Kidney (tissue), 14 donors: ENCODE results near the gene PLXNA1. TPM values are rescaled to one million over a fixed set of nuclear protein-coding genes. Genes with fewer than 3 reads are reported as not detected.

ENCODE experiments used
- DNase-seq, 5 donors: peaks; one replicate each; pipeline ENCODE4 v3.0.0-alpha.2; 2013 to 2020
- FAIRE-seq: peaks from 2 replicates; lab custom pipeline; 2012; peaks lifted over from hg19 to GRCh38; lab: Jason Lieb, UNC
- H3K27ac ChIP-seq, 2 donors: one replicate each; pipeline ENCODE4 v1.7.0; 2013; ENCODE audit warnings: low read depth in 2 of 2, low read length in 2 of 2, inconsistent platforms in 1 of 2
- H3K27me3 ChIP-seq: one replicate; pipeline ENCODE4 v1.7.1; 2013; ENCODE audit warnings: low read length, inconsistent platforms; ENCODE audit not compliant: control insufficient read depth, insufficient read depth
- H3K36me3 ChIP-seq, 3 donors: one replicate each; pipeline versions ENCODE4 v1.7.0 to v1.7.1; 2013; ENCODE audit warnings: low read length in 3 of 3, control low read depth in 1 of 3, inconsistent platforms in 1 of 3; ENCODE audit not compliant: insufficient read depth in 3 of 3, control insufficient read depth in 2 of 3
- H3K4me1 ChIP-seq, 3 donors: one replicate each; pipeline versions ENCODE4 v1.7.0 to v1.7.1; 2013; ENCODE audit warnings: low read length in 3 of 3, inconsistent platforms in 1 of 3, low read depth in 1 of 3; ENCODE audit not compliant: control insufficient read depth in 2 of 3, insufficient read depth in 2 of 3
- H3K4me3 ChIP-seq, 3 donors: one replicate each; pipeline versions ENCODE4 v1.7.0 to v1.8.1; 2013; ENCODE audit warnings: low read length in 3 of 3, control low read depth in 1 of 3, inconsistent platforms in 1 of 3
- H3K9ac ChIP-seq, 3 donors: one replicate each; pipeline versions ENCODE4 v1.7.0 to v1.7.1; 2013; ENCODE audit warnings: low read length in 3 of 3, control low read depth in 1 of 3, inconsistent platforms in 1 of 3
- H3K9me3 ChIP-seq, 3 donors: one replicate each; pipeline versions ENCODE4 v1.7.0 to v1.7.1; 2013; ENCODE audit warnings: low read length in 3 of 3, control low read depth in 1 of 3, inconsistent platforms in 1 of 3; ENCODE audit not compliant: control insufficient read depth in 2 of 3, insufficient read depth in 1 of 3
- CTCF ChIP-seq: IDR thresholded peaks from 3 replicates; pipeline ENCODE4 v1.5.1; 2012; ENCODE audit warnings: mild to moderate bottlenecking, moderate library complexity, borderline replicate concordance; ENCODE audit not compliant: insufficient read depth; ENCODE audit errors: extremely low read depth
- intact Hi-C: fragments of 100-400 bp; cut with DNase I; formaldehyde crosslinking; loops from one replicate; pipeline ENCODE4 v1.11.1; 2022
- polyA plus RNA-seq: library from polyadenylated mRNA; stranded (reverse); fragments of 350-450 nt; fragmentation: Illumina TruSeq; extraction: RNeasy Lipid Tissue Mini Kit (QIAGEN cat#74804); gene quantifications from one replicate; pipeline ENCODE4 v1.2.3, GENCODE V29; 2014; ENCODE audit warnings: low read depth, low replicate concordance; ENCODE audit not compliant: insufficient read depth
- total RNA-seq: library from RNA; stranded (reverse); fragmentation: NEBNext Ultra II Directional; extraction: Animal tissue kit (Norgen Biotek cat#: 25700); gene quantifications from one replicate; pipeline ENCODE4 v1.2.1, GENCODE V29; 2021
- donor health status: control.
- donor health status: control.
- donor health status: control.
- donor health status: control.
- donor health status: control.
- donor health status: DM: yes; HTN: yes; CAD: no.
- donor health status: Normal renal cell carcinoma (clear cell type).

Gene PLXNA1
- total and polyA plus RNA-seq, 2 donors from 2014 or later, result 5.3 to 29.0 TPM

DNA sequence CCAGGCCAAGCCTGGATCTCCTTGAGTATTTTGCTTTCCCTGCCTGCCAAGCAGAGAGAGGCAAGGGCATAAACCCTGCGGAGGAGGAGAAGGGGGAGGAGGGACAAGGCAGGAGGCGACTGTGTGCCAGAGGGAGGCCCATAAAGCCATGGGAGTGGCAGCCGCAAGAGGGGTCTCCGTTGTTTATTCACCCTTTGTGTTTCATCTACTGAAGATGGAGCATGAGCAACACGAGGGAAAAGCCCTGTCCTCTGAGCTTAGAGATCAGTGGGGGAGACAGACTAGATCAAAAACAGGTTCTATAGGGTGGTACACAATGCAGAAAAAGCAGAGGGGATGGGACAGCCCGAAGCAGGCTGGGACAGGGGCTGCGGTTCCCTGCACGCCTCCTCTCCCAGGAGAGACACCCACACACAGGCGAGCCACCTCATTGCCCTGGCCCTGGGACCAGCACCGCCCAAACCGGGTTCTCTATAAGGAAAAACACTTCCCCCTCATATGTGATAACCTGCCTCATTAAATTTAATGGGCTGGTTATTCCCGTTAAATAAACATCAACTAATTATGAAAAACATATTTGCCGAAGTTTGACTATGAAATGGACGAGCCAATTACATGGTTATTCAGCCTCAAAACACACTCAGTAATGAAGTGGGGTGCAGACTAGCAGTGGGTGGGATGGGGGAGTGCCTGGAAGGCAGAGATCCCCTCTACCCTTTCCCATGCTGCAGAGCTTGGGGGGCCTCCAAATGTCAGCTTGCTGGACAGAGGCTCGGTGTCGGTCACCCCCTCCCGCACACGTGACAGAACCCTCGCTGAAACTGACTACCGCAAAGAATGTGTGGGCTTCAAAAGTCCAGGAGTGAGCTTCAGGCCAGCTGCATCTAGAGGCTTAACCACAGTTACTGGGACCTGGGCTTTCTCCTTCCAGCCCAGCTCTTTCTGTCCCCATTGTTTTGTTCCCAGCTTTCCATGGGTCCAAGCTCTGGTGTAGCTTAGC is 14.2 kb upstream of the PLXNA1 start:
- no peak overlapping the region for H3K9ac ChIP-seq
- H3K27ac ChIP-seq, result no peak overlapping the region
- intact Hi-C loops, result no loop called here
- FAIRE-seq, result no peak
- H3K9me3 ChIP-seq, result no peaks in the 10 kb centered on the region
- DNase-seq, result peak in 4 of 5 donors; percentile 50 to 60 (median 56)
- H3K4me3 ChIP-seq, result no peak overlapping the region
- no peak for TF ChIP-seq CTCF
- no peaks in the 10 kb centered on the region for H3K27me3 ChIP-seq
- no peaks in the 10 kb centered on the region for H3K4me1 ChIP-seq
- H3K36me3 ChIP-seq, result no peaks in the 10 kb centered on the region

DNA sequence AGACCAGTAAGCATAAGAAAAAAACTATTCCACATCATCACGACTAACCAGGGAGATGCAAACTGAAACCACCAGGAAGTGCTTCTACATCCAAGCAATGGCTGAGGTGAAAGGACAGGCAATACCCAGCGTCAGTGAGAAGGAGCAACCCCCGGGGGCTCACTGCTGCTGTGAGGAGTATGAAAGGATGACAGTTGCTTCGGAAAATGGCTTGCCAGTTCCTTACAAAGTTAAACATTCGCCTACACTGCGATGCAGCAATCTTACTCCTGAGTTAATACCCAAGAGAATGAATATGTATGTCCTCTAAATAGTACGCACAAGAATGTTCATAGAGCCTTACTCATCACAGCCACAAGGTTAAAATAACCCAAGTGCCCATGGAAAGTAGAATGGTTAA is 13.3 kb upstream of the PLXNA1 start:
- no peak for FAIRE-seq
- Histone ChIP-seq H3K4me1 (no peaks in the 10 kb centered on the region), H3K9me3 (peaks cover 0 to 1% (median 0%) of the 10 kb centered on the region in 3 donors), H3K9ac (no peak overlapping the region), H3K36me3 (no peaks in the 10 kb centered on the region), H3K27ac (no peak overlapping the region), H3K4me3 (no peak overlapping the region), H3K27me3 (no peaks in the 10 kb centered on the region)
- intact Hi-C loops, result no loop called here
- DNase-seq, result peak in 2 of 5 donors; percentile 23 to 63
- no peak for TF ChIP-seq CTCF

GRCh38 chr3:126970101-126970500 is 12.8 kb upstream of the PLXNA1 start:
- Histone ChIP-seq H3K27me3 (no peaks in the 10 kb centered on the region), H3K27ac (no peak overlapping the region), H3K36me3 (no peaks in the 10 kb centered on the region), H3K4me3 (no peak overlapping the region), H3K9ac (no peak overlapping the region), H3K9me3 (peaks cover 0 to 7% (median 4%) of the 10 kb centered on the region in 3 donors), H3K4me1 (no peaks in the 10 kb centered on the region)
- DNase-seq (peak in 1 of 5 donors; percentile 38), FAIRE-seq (no peak)
- intact Hi-C loops, result no loop called here
- TF ChIP-seq CTCF, result no peak
